ENCODE results near the gene PSME3IP1.

PSME3IP1 gene

GRCh38 chr16:57229079-57229478 is 43.2 kb upstream of the PSME3IP1 start:
- H3K27me3 Mint-ChIP-seq (ENCODE audit: low read depth) = no peaks in the 10 kb centered on the region
- H3K4me3 Mint-ChIP-seq = no peak overlapping the region
- peaks cover 38% of the 10 kb centered on the region for H3K4me1 Mint-ChIP-seq
- H3K36me3 Mint-ChIP-seq (ENCODE audit: low read depth) = peaks cover 68% of the 10 kb centered on the region
- H3K9me3 Mint-ChIP-seq = no peaks in the 10 kb centered on the region
- no peak for TF ChIP-seq CTCF (IDR thresholded peaks at IDR 0.05; ENCODE audit: unreplicated experiment in 3 of 3)
- no peak overlapping the region for H3K27ac Mint-ChIP-seq

- TF ChIP-seq CTCF (IDR thresholded peaks at IDR 0.05; ENCODE audit: unreplicated experiment in 3 of 3) = no peak
- peaks cover 26% of the 10 kb centered on the region for H3K4me1 Mint-ChIP-seq
These were observed 41.1 kb upstream of the PSME3IP1 start for GRCh38 chr16:57226701-57227621.

GRCh38 chr16:57225978-57226377 is 40.1 kb upstream of the PSME3IP1 start:
- TF ChIP-seq CTCF (IDR thresholded peaks at IDR 0.05; ENCODE audit: unreplicated experiment in 3 of 3) = no peak
- Mint-ChIP-seq H3K4me1 (peaks cover 17% of the 10 kb centered on the region), H3K4me3 (no peak overlapping the region), H3K27ac (no peak overlapping the region), H3K27me3 (ENCODE audit: low read depth) (no peaks in the 10 kb centered on the region), H3K36me3 (ENCODE audit: low read depth) (peaks cover 69% of the 10 kb centered on the region), H3K9me3 (no peaks in the 10 kb centered on the region)

More at GRCh38 chr16:57226701-57227621, 41.1 kb upstream of the PSME3IP1 start:
- Mint-ChIP-seq H3K4me3 (no peak overlapping the region), H3K36me3 (ENCODE audit: low read depth) (peaks cover 72% of the 10 kb centered on the region), H3K27me3 (ENCODE audit: low read depth) (no peaks in the 10 kb centered on the region), H3K9me3 (no peaks in the 10 kb centered on the region), H3K27ac (peak overlapping the region; percentile 48 to 73 (median 50))

- Mint-ChIP-seq H3K9me3 (peaks cover 5% of the 10 kb centered on the region), H3K36me3 (ENCODE audit: low read depth) (peaks cover 70% of the 10 kb centered on the region), H3K27me3 (ENCODE audit: low read depth) (no peaks in the 10 kb centered on the region), H3K27ac (no peak overlapping the region), H3K4me1 (peaks cover 9% of the 10 kb centered on the region), H3K4me3 (no peak overlapping the region)
- TF ChIP-seq CTCF (IDR thresholded peaks at IDR 0.05; ENCODE audit: unreplicated experiment in 3 of 3) = no peak
These were observed 39.0 kb upstream of the PSME3IP1 start for GRCh38 chr16:57224651-57225335.

- Mint-ChIP-seq H3K27ac (no peak overlapping the region), H3K27me3 (ENCODE audit: low read depth) (no peaks in the 10 kb centered on the region), H3K4me3 (no peak overlapping the region), H3K9me3 (peaks cover 16% of the 10 kb centered on the region), H3K4me1 (peaks cover 9% of the 10 kb centered on the region), H3K36me3 (ENCODE audit: low read depth) (peaks cover 82% of the 10 kb centered on the region)
- no peak for TF ChIP-seq CTCF (IDR thresholded peaks at IDR 0.05; ENCODE audit: unreplicated experiment in 3 of 3)
These were observed 37.2 kb upstream of the PSME3IP1 start for GRCh38 chr16:57223057-57223456.

Measured in nephron (organoid).